22Rv1 (cell line): ENCODE data around the gene BMP2K.

Experiments
- CTCF ChIP-seq: fragments of 450-650 bp; IDR thresholded peaks from 2 replicates; pipeline ENCODE4 v1.5.1; 2017; ENCODE audit warnings: mild to moderate bottlenecking
- ZFX ChIP-seq: fragments of 450-650 bp; IDR thresholded peaks from 2 replicates; pipeline ENCODE4 v1.6.1; 2017; ENCODE audit warnings: antibody characterized with exemption, borderline replicate concordance

- no peak for TF ChIP-seq CTCF
- TF ChIP-seq ZFX: no peak
Observed at GRCh38 chr4:78878031-78878430, 101.9 kb downstream of the BMP2K start.
